SK-N-MC (cell line): ENCODE measurements around the gene NEK7.

ENCODE experiments used
- EZH2 ChIP-seq: fragments of 200-600 bp; sonication (generic); IDR thresholded peaks from one replicate; pipeline ENCODE4 v1.6.1; 2017; ENCODE audit warnings: antibody characterized with exemption
- POLR2AphosphoS5 ChIP-seq: IDR thresholded peaks from 2 replicates; pipeline ENCODE4 v1.6.1; 2012; ENCODE audit warnings: mild to moderate bottlenecking, low read depth, low read length, borderline replicate concordance

GRCh38 chr1:198141668-198142351 lies 15.0 kb upstream of the NEK7 start:
- TF ChIP-seq EZH2 = no peak
- no peak for TF ChIP-seq POLR2AphosphoS5
